Adrenal gland (tissue), 5 donors: ENCODE measurements around the gene ANKRD55.

ENCODE experiments used
- CTCF ChIP-seq, 6 experiments: fragments of 450-650 bp in 4 of 6; fragments of 200-600 bp in 2 of 6; sonication (generic) in 1 of 6; IDR thresholded peaks; 1 replicate in 5 of 6; 2 replicates in 1 of 6; pipeline versions ENCODE4 v1.5.1 to v1.8.0; 2016 to 2021; ENCODE audit warnings: antibody characterized with exemption in 6 of 6, mild to moderate bottlenecking in 2 of 6, moderate library complexity in 1 of 6
- POLR2A ChIP-seq, 2 donors: fragments of 450-650 bp; IDR thresholded peaks; one replicate each; pipeline ENCODE4 v1.6.1; 2017; ENCODE audit warnings: antibody characterized with exemption in 2 of 2, mild to moderate bottlenecking in 2 of 2, moderate library complexity in 1 of 2
- donor health status: DM: no; HTN: no; CAD: no.

- no peak for TF ChIP-seq CTCF (IDR thresholded peaks at IDR 0.05)
- no peak for TF ChIP-seq POLR2A (IDR thresholded peaks at IDR 0.05)
These were observed 56.9 kb downstream of the ANKRD55 start for GRCh38 chr5:56176155-56176798.
